HepG2 (cell line): ENCODE results near the gene ACSF3. TPM values are rescaled to one million over a fixed set of nuclear protein-coding genes. Genes with fewer than 3 reads are reported as not detected.

Source experiments
- ATF6 ChIP-seq: sonication (generic); formaldehyde crosslinking; conservative IDR thresholded peaks from 2 replicates; pipeline ENCODE4 v1.4.0; 2020; ENCODE audit warnings: missing genetic modification reagents
- DNMT3B ChIP-seq: conservative IDR thresholded peaks from 2 replicates; pipeline ENCODE4 v1.6.1; 2016; ENCODE audit warnings: missing biosample characterization, control low read depth
- ESRRA ChIP-seq: sonication (generic); formaldehyde crosslinking; IDR thresholded peaks from 2 replicates; pipeline ENCODE4 v1.5.1; 2020; ENCODE audit warnings: mild to moderate bottlenecking, low read depth, missing genetic modification reagents
- FOXC1 ChIP-seq: sonication (generic); formaldehyde crosslinking; IDR thresholded peaks from 2 replicates; pipeline ENCODE4 v1.8.0; 2022; ENCODE audit warnings: mild to moderate bottlenecking, missing genetic modification reagents, borderline replicate concordance
- GRHL1 ChIP-seq: sonication (generic); formaldehyde crosslinking; conservative IDR thresholded peaks from 2 replicates; pipeline ENCODE4 v1.8.0; 2022; ENCODE audit warnings: missing genetic modification reagents
- KLF15 ChIP-seq: sonication (generic); formaldehyde crosslinking; IDR thresholded peaks from 2 replicates; pipeline ENCODE4 v1.8.1; 2023; ENCODE audit warnings: borderline replicate concordance, mild to moderate bottlenecking, inconsistent platforms, missing genetic modification reagents, mixed read lengths
- KMT2A ChIP-seq: sonication (generic); formaldehyde crosslinking; IDR thresholded peaks from 2 replicates; pipeline ENCODE4 v1.4.0; 2020; ENCODE audit warnings: missing genetic modification reagents
- MBD4 ChIP-seq: IDR thresholded peaks from 2 replicates; pipeline ENCODE4 v1.6.1; 2012; ENCODE audit warnings: low read length, inconsistent platforms, borderline replicate concordance
- NR1H2 ChIP-seq: sonication (generic); formaldehyde crosslinking; IDR thresholded peaks from 2 replicates; pipeline ENCODE4 v1.8.1; 2022; ENCODE audit warnings: low read depth, missing genetic modification reagents, borderline replicate concordance
- NR2C2 ChIP-seq: sonication (generic); formaldehyde crosslinking; IDR thresholded peaks from 2 replicates; pipeline ENCODE4 v1.4.0; 2020; ENCODE audit warnings: missing genetic modification reagents, mild to moderate bottlenecking, moderate library complexity, borderline replicate concordance
- PCBP1 ChIP-seq: fragments of 200-400 bp; formaldehyde crosslinking; IDR thresholded peaks from 2 replicates; pipeline ENCODE4 v1.6.1; 2017; ENCODE audit warnings: mild to moderate bottlenecking, low read depth, low read length, borderline replicate concordance
- RBM39 ChIP-seq: fragments of 200-400 bp; formaldehyde crosslinking; IDR thresholded peaks from one replicate; pipeline ENCODE4 v1.6.1; 2018; ENCODE audit warnings: antibody characterized with exemption, mild to moderate bottlenecking, low read depth, low read length; ENCODE audit not compliant: poor library complexity, severe bottlenecking
- REPIN1 ChIP-seq: sonication (generic); formaldehyde crosslinking; IDR thresholded peaks from 2 replicates; pipeline ENCODE4 v1.8.0; 2022; ENCODE audit warnings: missing genetic modification reagents, low read depth, mild to moderate bottlenecking, borderline replicate concordance
- SIX1 ChIP-seq: sonication (generic); formaldehyde crosslinking; IDR thresholded peaks from 2 replicates; pipeline ENCODE4 v1.4.0; 2020; ENCODE audit warnings: missing genetic modification reagents, borderline replicate concordance
- SNAPC2 ChIP-seq: sonication (generic); formaldehyde crosslinking; IDR thresholded peaks from 2 replicates; pipeline ENCODE4 v1.8.1; 2022; ENCODE audit warnings: mild to moderate bottlenecking, missing genetic modification reagents
- ZBTB37 ChIP-seq: sonication (generic); formaldehyde crosslinking; IDR thresholded peaks from 2 replicates; pipeline ENCODE4 v1.4.0; 2020; ENCODE audit warnings: mild to moderate bottlenecking, missing genetic modification reagents
- ZFP36 ChIP-seq: fragments of 150-350 bp; IDR thresholded peaks from 2 replicates; pipeline ENCODE4 v1.6.1; 2018; ENCODE audit warnings: borderline replicate concordance, low read length, low read depth; ENCODE audit not compliant: partially characterized antibody
- ZFP36L2 ChIP-seq: sonication (generic); formaldehyde crosslinking; IDR thresholded peaks from 2 replicates; pipeline ENCODE4 v1.4.0; 2020; ENCODE audit warnings: missing genetic modification reagents
- ZNF253 ChIP-seq: sonication (generic); formaldehyde crosslinking; IDR thresholded peaks from 2 replicates; pipeline ENCODE4 v1.8.0; 2022; ENCODE audit warnings: mild to moderate bottlenecking, missing genetic modification reagents, borderline replicate concordance
- ZNF512 ChIP-seq: sonication (generic); formaldehyde crosslinking; IDR thresholded peaks from 2 replicates; pipeline ENCODE4 v1.4.0; 2020; ENCODE audit warnings: mild to moderate bottlenecking, missing genetic modification reagents
- ZNF619 ChIP-seq: sonication (generic); formaldehyde crosslinking; IDR thresholded peaks from 2 replicates; pipeline ENCODE4 v1.4.0; 2020; ENCODE audit warnings: mild to moderate bottlenecking, missing genetic modification reagents
- ZNF737 ChIP-seq: sonication (generic); formaldehyde crosslinking; IDR thresholded peaks from 2 replicates; pipeline ENCODE4 v1.5.0; 2020; ENCODE audit warnings: missing genetic modification reagents, mild to moderate bottlenecking, borderline replicate concordance
- ZNF850 ChIP-seq: sonication (generic); formaldehyde crosslinking; conservative IDR thresholded peaks from 2 replicates; pipeline ENCODE4 v1.9.0; 2021; ENCODE audit warnings: mild to moderate bottlenecking, missing genetic modification reagents
- polyA plus RNA-seq, 8 experiments: library from polyadenylated mRNA; depleted of rRNA in 3 of 8; stranded (reverse) in 7 of 8; unstranded in 1 of 8; fragments of >200 nt; fragmentation: Illumina TruSeq in 4 of 8; extraction: Trizol in 4 of 8; gene quantifications; 2 replicates each; pipeline versions ENCODE4 v1.2.1 to v1.2.3, GENCODE V29; 2011 to 2016; ENCODE audit warnings: low read depth in 4 of 8, missing spikeins in 1 of 8, mixed read lengths in 1 of 8; ENCODE audit not compliant: insufficient read depth in 1 of 8
- total RNA-seq, 5 experiments: library from RNA; depleted of rRNA; stranded (reverse); fragments of >200 nt; fragmentation: Illumina TruSeq; extraction: Trizol; gene quantifications; 2 replicates each; pipeline ENCODE4 v1.2.3, GENCODE V29; 2016; ENCODE audit warnings: low read depth in 1 of 5

ACSF3 gene
- total and polyA plus RNA-seq, 2 of the 13 experiments (the other 11 are each of a cell fraction or from before 2014, with no cell fraction given), result 14.9 to 30.6 TPM

GRCh38 chr16:89200124-89200849 lies 106.6 kb downstream of the ACSF3 start, which contains the start of gene SLC22A31 (continued):
- TF ChIP-seq ESRRA (CRISPR knock-in tag), result 0 out of 2 replicates have a peak, but pooled peaks have one; percentile 41
- TF ChIP-seq ATF6, result no peak
- TF ChIP-seq GRHL1 (CRISPR knock-in tag), result no peak
- TF ChIP-seq MBD4, result no peak
- no peak for TF ChIP-seq SIX1 (CRISPR knock-in tag)
- no peak for TF ChIP-seq DNMT3B (CRISPR knock-in tag)
- no peak for TF ChIP-seq ZNF850
- peak; percentile 58; the same call in 1 of the 2 replicates for TF ChIP-seq REPIN1 (CRISPR knock-in tag)
- TF ChIP-seq ZNF253 (CRISPR knock-in tag), result no peak
- TF ChIP-seq KMT2A (CRISPR knock-in tag), result peak; percentile 2; the same call in 1 of the 2 replicates
- TF ChIP-seq ZNF512 (CRISPR knock-in tag), result no peak
- TF ChIP-seq KLF15, result peak; percentile 76; the same call in 1 of the 2 replicates
- TF ChIP-seq ZFP36L2 (CRISPR knock-in tag), result no peak
- TF ChIP-seq ZFP36, result no peak
- peak; percentile 80 for TF ChIP-seq PCBP1
- no peak for TF ChIP-seq ZNF737
- TF ChIP-seq NR2C2 (CRISPR knock-in tag), result peak; percentile 99
- peak; percentile 58; the same call in 1 of the 2 replicates for TF ChIP-seq ZNF619 (CRISPR knock-in tag)
- TF ChIP-seq SNAPC2 (CRISPR knock-in tag), result no peak
- TF ChIP-seq FOXC1 (CRISPR knock-in tag), result no peak
- TF ChIP-seq NR1H2 (CRISPR knock-in tag), result peak; percentile 77; the same call in 1 of the 2 replicates
- TF ChIP-seq ZBTB37, result no peak
- peak; percentile 23 for TF ChIP-seq RBM39
